ENCODE results near the gene ITM2C.

ITM2C gene

GRCh38 chr2:230915319-230915718 is 50.6 kb downstream of the ITM2C start (continued):
- TF ChIP-seq SCRT2 (tag by site-specific recombination; IDR thresholded peaks at IDR 0.05) (no peak), ZNF248 (tag by site-specific recombination; IDR thresholded peaks at IDR 0.05) (no peak), ZNF24 (tag by site-specific recombination; IDR thresholded peaks at IDR 0.05) (no peak), ZBTB6 (tag by site-specific recombination; IDR thresholded peaks at IDR 0.05) (no peak), ZFHX2 (tag by site-specific recombination; conservative IDR thresholded peaks at IDR 0.05) (no peak)

- no peaks in the 10 kb centered on the region for H3K36me3 ChIP-seq (ENCODE audit: control insufficient read depth in 2 of 2, insufficient read depth in 1 of 2, low read length in 2 of 2)
- CTCF ChIA-PET, result no interaction called here
- no peak overlapping the region for H3K4me3 ChIP-seq (ENCODE audit: low read depth, low read length)
- H3K4me1 ChIP-seq (ENCODE audit: control insufficient read depth, insufficient read depth, low read length), result no peaks in the 10 kb centered on the region
- no peaks in the 10 kb centered on the region for H3K9me3 ChIP-seq (ENCODE audit: control insufficient read depth, insufficient read depth, low read depth, low read length)
- POLR2A ChIA-PET, result no interaction called here
- TF ChIP-seq ZNF747 (tag by site-specific recombination; IDR thresholded peaks at IDR 0.05), result no peak
- peak; percentile 60; the same call in 1 of the 2 replicates for TF ChIP-seq ZFHX2 (tag by site-specific recombination; conservative IDR thresholded peaks at IDR 0.05)
- no peak for TF ChIP-seq ZBTB20 (tag by site-specific recombination; IDR thresholded peaks at IDR 0.05)
- H3K27ac ChIP-seq (ENCODE audit: extremely low read depth, low read depth, low read length), result no peak overlapping the region
Measured at GRCh38 chr2:230916218-230916617, 51.5 kb downstream of the ITM2C start.

- Histone ChIP-seq H3K36me3 (ENCODE audit: control insufficient read depth in 2 of 2, insufficient read depth in 1 of 2, low read length in 2 of 2) (no peaks in the 10 kb centered on the region), H3K4me1 (ENCODE audit: control insufficient read depth, insufficient read depth, low read length) (no peaks in the 10 kb centered on the region), H3K4me3 (ENCODE audit: low read depth, low read length) (no peak overlapping the region), H3K27ac (ENCODE audit: extremely low read depth, low read depth, low read length) (no peak overlapping the region), H3K9me3 (ENCODE audit: control insufficient read depth, insufficient read depth, low read depth, low read length) (no peaks in the 10 kb centered on the region)
- CTCF ChIA-PET, result no interaction called here
- POLR2A ChIA-PET, result no interaction called here
- TF ChIP-seq HOXC10 (CRISPR knock-in tag; IDR thresholded peaks at IDR 0.05) (no peak), PRDM4 (tag by site-specific recombination; IDR thresholded peaks at IDR 0.05) (no peak), ZNF530 (tag by site-specific recombination; IDR thresholded peaks at IDR 0.05; ENCODE audit: low read depth) (no peak), ZNF280D (tag by site-specific recombination; IDR thresholded peaks at IDR 0.05) (no peak), ZNF132 (tag by site-specific recombination; IDR thresholded peaks at IDR 0.05; ENCODE audit: borderline replicate concordance) (no peak), ZNF324 (tag by site-specific recombination; IDR thresholded peaks at IDR 0.05) (no peak), ZNF394 (tag by site-specific recombination; IDR thresholded peaks at IDR 0.05; ENCODE audit: borderline replicate concordance) (no peak), ELK4 (IDR thresholded peaks at IDR 0.05; ENCODE audit: borderline replicate concordance, low read depth, low read length) (no peak), KLF9 (tag by site-specific recombination; IDR thresholded peaks at IDR 0.05; ENCODE audit: low read depth) (no peak), ZNF701 (tag by site-specific recombination; IDR thresholded peaks at IDR 0.05) (no peak), MZF1 (tag by site-specific recombination; IDR thresholded peaks at IDR 0.05; ENCODE audit: borderline replicate concordance) (no peak), ZNF112 (tag by site-specific recombination; IDR thresholded peaks at IDR 0.05) (no peak), ZNF555 (tag by site-specific recombination; conservative IDR thresholded peaks at IDR 0.05) (no peak), ZFHX2 (tag by site-specific recombination; conservative IDR thresholded peaks at IDR 0.05) (no peak), REST (tag by site-specific recombination; IDR thresholded peaks at IDR 0.05) (no peak), ZNF521 (tag by site-specific recombination; IDR thresholded peaks at IDR 0.05) (no peak), ZNF664 (tag by site-specific recombination; IDR thresholded peaks at IDR 0.05) (no peak)
Measured at GRCh38 chr2:230919240-230919639, 54.5 kb downstream of the ITM2C start.

Data from HEK293 (cell line).